ENCODE data around the gene INF2. TPM values are rescaled to one million over a fixed set of nuclear protein-coding genes. Genes with fewer than 3 reads are reported as not detected.

Gene INF2
- total RNA-seq, 2 donors from 2014 or later, result 162 to 264 TPM

DNA sequence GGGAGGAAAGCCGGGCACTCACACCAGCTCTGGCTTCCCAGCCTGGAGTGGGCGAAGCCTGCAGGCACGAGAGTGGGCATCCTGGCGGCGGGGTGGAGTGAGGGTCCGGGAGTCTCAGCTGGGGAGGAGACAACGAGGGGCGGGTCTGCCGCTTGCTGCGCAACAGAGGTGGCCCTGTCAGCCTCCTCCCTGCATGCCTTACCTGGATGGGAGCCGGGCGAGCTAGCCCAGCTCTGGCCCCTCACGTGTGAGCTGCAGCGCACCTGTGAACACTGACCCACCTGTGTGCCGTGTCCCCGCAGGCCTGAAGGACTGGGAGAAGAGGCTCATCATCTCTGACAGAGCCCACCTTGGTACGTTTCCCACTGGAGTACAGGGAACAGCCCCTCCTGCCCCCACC is 49.6 kb downstream of the INF2 start:
- Histone ChIP-seq H3K36me3 (no peaks in the 10 kb centered on the region), H3K9me3 (no peaks in the 10 kb centered on the region), H3K9ac (ENCODE audit: low read depth in 2 of 2, low read length in 2 of 2) (no peak overlapping the region), H3K27me3 (no peaks in the 10 kb centered on the region), H3K4me3 (no peak overlapping the region), H3K4me1 (no peaks in the 10 kb centered on the region), H3K27ac (no peak overlapping the region)
- DNase-seq, result no peak
- intact Hi-C loops (cut with DNase I), result no loop called here
- TF ChIP-seq, protein P1, sequence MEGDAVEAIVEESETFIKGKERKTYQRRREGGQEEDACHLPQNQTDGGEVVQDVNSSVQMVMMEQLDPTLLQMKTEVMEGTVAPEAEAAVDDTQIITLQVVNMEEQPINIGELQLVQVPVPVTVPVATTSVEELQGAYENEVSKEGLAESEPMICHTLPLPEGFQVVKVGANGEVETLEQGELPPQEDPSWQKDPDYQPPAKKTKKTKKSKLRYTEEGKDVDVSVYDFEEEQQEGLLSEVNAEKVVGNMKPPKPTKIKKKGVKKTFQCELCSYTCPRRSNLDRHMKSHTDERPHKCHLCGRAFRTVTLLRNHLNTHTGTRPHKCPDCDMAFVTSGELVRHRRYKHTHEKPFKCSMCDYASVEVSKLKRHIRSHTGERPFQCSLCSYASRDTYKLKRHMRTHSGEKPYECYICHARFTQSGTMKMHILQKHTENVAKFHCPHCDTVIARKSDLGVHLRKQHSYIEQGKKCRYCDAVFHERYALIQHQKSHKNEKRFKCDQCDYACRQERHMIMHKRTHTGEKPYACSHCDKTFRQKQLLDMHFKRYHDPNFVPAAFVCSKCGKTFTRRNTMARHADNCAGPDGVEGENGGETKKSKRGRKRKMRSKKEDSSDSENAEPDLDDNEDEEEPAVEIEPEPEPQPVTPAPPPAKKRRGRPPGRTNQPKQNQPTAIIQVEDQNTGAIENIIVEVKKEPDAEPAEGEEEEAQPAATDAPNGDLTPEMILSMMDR (IDR thresholded peaks at IDR 0.05), result no peak

DNA sequence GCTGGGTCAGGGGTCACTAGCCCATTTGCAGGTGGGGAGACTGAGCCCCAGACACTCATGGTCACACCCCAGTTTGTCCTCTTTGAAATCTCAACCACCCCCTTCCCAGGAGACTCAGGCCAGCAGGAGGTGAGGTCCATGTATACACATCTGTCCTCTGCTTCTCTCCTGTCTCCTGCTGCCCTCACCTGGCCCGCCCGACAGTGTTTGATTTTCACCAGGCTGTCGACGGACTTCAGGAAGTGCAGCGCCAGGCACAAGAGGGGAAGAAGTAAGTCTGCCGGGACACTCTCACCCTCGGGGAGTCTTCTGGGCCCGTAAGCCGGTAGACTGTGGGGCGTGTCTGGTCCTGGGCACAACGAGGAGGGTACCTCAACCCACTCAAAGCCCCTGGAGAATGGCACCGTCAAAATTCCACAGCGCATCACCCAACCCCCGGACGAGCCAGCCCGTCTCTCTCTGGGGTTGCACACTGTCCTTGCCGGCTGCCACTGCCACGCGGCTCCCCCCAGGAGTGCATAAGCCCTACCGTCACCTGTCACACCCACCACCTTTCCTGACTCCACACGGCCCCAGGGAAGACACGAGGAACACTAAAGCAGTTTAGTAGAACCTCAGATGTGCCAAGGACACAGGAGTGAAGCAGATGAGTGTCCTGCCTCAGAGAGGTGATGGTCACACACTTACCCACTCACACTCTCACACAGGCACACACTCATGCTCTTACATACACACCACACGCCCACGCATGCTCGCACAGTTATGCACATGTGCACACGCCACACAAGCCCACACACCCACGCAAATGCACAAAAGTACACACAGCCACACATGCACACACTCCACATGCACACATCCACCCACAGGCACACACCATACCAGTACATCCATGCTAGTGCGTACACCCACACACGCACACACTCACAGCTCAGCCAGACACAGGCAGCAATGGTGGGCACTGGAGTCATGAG is 50.4 kb downstream of the INF2 start:
- Histone ChIP-seq H3K27ac (no peak overlapping the region), H3K4me1 (no peaks in the 10 kb centered on the region), H3K4me3 (no peak overlapping the region), H3K9ac (ENCODE audit: low read depth in 2 of 2, low read length in 2 of 2) (peak overlapping the region in 1 of 2 donors; percentile 24), H3K36me3 (no peaks in the 10 kb centered on the region), H3K9me3 (no peaks in the 10 kb centered on the region), H3K27me3 (no peaks in the 10 kb centered on the region)
- DNase-seq, result no peak
- TF ChIP-seq, protein P1 (IDR thresholded peaks at IDR 0.05), result no peak
- intact Hi-C loops (cut with DNase I), result no loop called here

DNA sequence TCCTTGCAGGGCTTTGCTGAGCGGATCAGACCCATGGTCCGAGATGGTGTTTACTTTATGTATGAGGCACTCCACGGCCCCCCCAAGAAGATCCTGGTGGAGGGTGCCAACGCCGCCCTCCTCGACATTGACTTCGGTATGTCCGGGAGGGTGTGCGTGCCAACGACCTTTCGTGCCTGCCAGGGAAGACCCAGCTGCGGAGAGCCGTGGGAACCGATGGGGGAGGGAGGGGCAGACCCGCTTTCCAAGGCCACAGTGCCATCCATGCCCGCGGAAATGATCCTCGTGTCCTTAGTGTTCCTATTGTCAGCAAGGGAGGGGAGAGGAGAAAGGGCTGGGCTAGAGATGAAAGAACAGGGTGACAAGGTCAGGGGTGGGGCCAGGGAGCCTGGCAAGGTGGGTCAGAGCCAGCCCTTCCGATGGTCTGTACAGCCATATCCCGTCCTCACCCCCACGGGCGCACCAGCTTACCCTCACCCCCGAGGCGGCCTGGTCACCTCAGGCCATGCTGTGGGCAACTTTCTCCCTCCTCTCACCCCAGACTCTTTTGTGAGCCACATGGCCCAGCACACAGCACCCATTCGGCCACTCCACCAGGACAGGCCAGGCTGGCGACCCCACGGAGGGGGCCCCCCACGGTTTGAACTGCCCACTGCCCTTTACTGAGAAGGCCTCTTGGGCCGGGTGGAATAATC is 51.8 kb downstream of the INF2 start:
- H3K36me3 ChIP-seq, result no peaks in the 10 kb centered on the region
- intact Hi-C loops (cut with DNase I), result no loop called here

DNA sequence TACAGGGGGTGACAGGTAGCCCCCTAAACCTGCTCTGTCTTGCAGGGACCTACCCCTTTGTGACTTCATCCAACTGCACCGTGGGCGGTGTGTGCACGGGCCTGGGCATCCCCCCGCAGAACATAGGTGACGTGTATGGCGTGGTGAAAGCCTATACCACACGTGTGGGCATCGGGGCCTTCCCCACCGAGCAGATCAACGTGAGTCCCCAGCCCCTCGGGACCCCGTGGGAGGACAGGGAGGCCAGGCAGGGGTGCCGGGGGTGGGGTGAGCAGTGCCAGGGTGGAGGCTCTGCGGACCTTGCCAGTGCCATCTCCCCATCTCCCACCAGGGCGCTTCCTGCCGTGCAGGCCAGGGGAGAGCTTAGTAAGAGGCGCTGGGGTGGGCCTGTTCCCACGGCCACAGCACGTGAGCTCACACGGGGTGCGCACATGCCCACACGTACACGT is 52.4 kb downstream of the INF2 start:
- Histone ChIP-seq H3K9me3 (no peaks in the 10 kb centered on the region), H3K9ac (ENCODE audit: low read depth in 2 of 2, low read length in 2 of 2) (no peak overlapping the region), H3K27ac (no peak overlapping the region), H3K4me3 (no peak overlapping the region), H3K36me3 (no peaks in the 10 kb centered on the region), H3K4me1 (no peaks in the 10 kb centered on the region), H3K27me3 (no peaks in the 10 kb centered on the region)
- TF ChIP-seq, protein P1 (IDR thresholded peaks at IDR 0.05), result no peak
- intact Hi-C loops (cut with DNase I), result no loop called here
- DNase-seq, result no peak

More for the DNA sequence above, 51.8 kb downstream of the INF2 start:
- Histone ChIP-seq H3K4me3 (no peak overlapping the region), H3K27me3 (no peaks in the 10 kb centered on the region), H3K9ac (ENCODE audit: low read depth in 2 of 2, low read length in 2 of 2) (no peak overlapping the region), H3K27ac (no peak overlapping the region), H3K9me3 (no peaks in the 10 kb centered on the region), H3K4me1 (no peaks in the 10 kb centered on the region)
- TF ChIP-seq, protein P1 (IDR thresholded peaks at IDR 0.05), result no peak
- no peak for DNase-seq

DNA sequence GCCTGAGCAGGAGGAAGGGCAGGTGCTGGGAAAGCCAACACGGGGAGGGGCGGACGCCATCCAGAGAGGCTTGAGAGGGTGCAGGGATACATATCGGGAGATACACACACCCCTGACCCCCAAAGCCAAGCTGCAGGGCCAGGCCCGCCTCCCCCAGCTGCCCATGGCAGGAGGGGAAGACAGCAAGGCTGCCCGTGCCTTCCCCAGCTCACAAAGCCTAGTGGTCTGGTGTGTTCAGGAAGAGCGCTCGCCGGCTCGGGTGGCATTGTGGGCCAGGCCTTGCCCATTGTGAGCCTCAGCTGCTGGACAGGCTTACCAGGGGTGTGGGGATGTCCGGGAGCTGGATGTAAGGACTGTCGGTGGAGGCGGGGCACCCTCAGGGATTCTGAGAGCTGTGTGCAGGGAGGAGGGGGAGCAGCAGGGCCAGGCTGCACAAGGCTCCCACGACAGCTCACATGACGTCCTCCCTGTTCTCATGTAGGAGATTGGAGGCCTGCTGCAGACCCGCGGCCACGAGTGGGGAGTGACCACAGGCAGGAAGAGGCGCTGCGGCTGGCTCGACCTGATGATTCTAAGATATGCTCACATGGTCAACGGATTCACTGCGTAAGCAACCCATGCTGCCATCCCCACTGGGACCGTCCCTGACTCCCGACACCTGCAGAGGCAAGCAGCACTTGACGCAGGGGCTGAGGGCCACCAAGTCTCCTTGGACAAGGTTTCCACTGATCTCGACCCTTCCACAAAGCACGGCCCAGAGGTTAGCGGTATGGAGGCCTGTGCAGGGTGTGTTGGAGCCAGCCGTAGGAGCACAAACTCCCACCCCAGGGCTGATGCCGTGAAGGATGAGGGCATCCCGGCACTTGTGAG is 53.4 kb downstream of the INF2 start:
- Histone ChIP-seq H3K9ac (ENCODE audit: low read depth in 2 of 2, low read length in 2 of 2) (no peak overlapping the region), H3K36me3 (no peaks in the 10 kb centered on the region), H3K27ac (no peak overlapping the region), H3K9me3 (no peaks in the 10 kb centered on the region), H3K27me3 (no peaks in the 10 kb centered on the region), H3K4me3 (no peak overlapping the region), H3K4me1 (peaks cover 2% of the 10 kb centered on the region)
- intact Hi-C loops (cut with DNase I), result no loop called here
- TF ChIP-seq, protein P1 (IDR thresholded peaks at IDR 0.05), result no peak
- no peak for DNase-seq
